Sigmoid colon (tissue), 7 donors: Measurements from ENCODE around the gene CLMN. TPM values are rescaled to one million over a fixed set of nuclear protein-coding genes. Genes with fewer than 3 reads are reported as not detected.

ENCODE experiments used
- DNase-seq: peaks from one replicate; pipeline ENCODE4 v3.0.0-alpha.2; 2019
- H3K27ac ChIP-seq, 4 donors: fragments of 200-600 bp; sonication (generic); one replicate each; pipeline ENCODE4 v1.5.1; 2016 to 2019; ENCODE audit warnings: mild to moderate bottlenecking in 1 of 4
- H3K27me3 ChIP-seq, 3 donors: fragments of 200-600 bp; sonication (generic); one replicate each; pipeline ENCODE4 v1.5.1; 2019; ENCODE audit warnings: mild to moderate bottlenecking in 1 of 3
- H3K36me3 ChIP-seq, 4 donors: fragments of 200-600 bp; sonication (generic); one replicate each; pipeline ENCODE4 v1.5.1; 2016 to 2019
- H3K4me1 ChIP-seq, 4 donors: fragments of 200-600 bp; sonication (generic); one replicate each; pipeline ENCODE4 v1.5.1; 2017 to 2019
- H3K4me3 ChIP-seq, 4 donors: fragments of 200-600 bp; sonication (generic); one replicate each; pipeline ENCODE4 v1.5.1; 2017 to 2019; ENCODE audit warnings: mild to moderate bottlenecking in 2 of 4, moderate library complexity in 1 of 4
- H3K9me3 ChIP-seq, 4 donors: fragments of 200-600 bp in 3 of 4; sonication (generic) in 3 of 4; one replicate each; pipeline versions ENCODE4 v1.5.1 to v1.6.1; 2013 to 2019
- EP300 ChIP-seq, 4 donors: sonication (generic); formaldehyde crosslinking; IDR thresholded peaks; one replicate each; pipeline ENCODE4 v1.6.1; 2017; ENCODE audit warnings: antibody characterized with exemption in 4 of 4
- POLR2A ChIP-seq, 2 donors: fragments of 450-650 bp; IDR thresholded peaks; one replicate each; pipeline ENCODE4 v1.6.1; 2016; ENCODE audit warnings: antibody characterized with exemption in 2 of 2, mild to moderate bottlenecking in 2 of 2, moderate library complexity in 2 of 2
- POLR2AphosphoS5 ChIP-seq, 4 donors: sonication (generic); formaldehyde crosslinking; IDR thresholded peaks; one replicate each; pipeline ENCODE4 v1.6.1; 2017; ENCODE audit warnings: antibody characterized with exemption in 4 of 4
- WGBS, 2 donors: extraction: QIAGEN DNeasy Blood & Tissue Kit; methylation state at CpG; one replicate each; pipeline ENCODE4 v1.1.7; 2013; 5-methylcytosine and 5-hydroxymethylcytosine counted together
- intact Hi-C: fragments of 100-400 bp; cut with DNase I; formaldehyde crosslinking; loops from one replicate; pipeline ENCODE4 v1.15.1; 2023
- polyA plus RNA-seq, 3 donors: library from polyadenylated mRNA; stranded (reverse); fragments of 200-250 nt; gene quantifications; one replicate each; pipeline ENCODE4 v1.2.3, GENCODE V29; 2013
- total RNA-seq, 4 donors: library from RNA; depleted of rRNA; stranded (reverse); fragments of >200 nt; gene quantifications; one replicate each; pipeline ENCODE4 v1.1.0, GENCODE V29; 2016
- TF ChIP-seq, protein P1 (sequence below), 4 experiments: fragments of 450-650 bp in 3 of 4; fragments of 200-600 bp in 1 of 4; IDR thresholded peaks; one replicate each; pipeline ENCODE4 v1.5.1; 2016 to 2019; ENCODE audit warnings: antibody characterized with exemption in 4 of 4, mild to moderate bottlenecking in 3 of 4, moderate library complexity in 2 of 4
- donor health status: healthy with polysubstance abuse.
- donor health status: Bipolar disorder and iron deficiency.
- donor health status: healthy.

Gene CLMN
- total and polyA plus RNA-seq, 7 donors: 3.5 to 40.2 (median 9.1) TPM

DNA sequence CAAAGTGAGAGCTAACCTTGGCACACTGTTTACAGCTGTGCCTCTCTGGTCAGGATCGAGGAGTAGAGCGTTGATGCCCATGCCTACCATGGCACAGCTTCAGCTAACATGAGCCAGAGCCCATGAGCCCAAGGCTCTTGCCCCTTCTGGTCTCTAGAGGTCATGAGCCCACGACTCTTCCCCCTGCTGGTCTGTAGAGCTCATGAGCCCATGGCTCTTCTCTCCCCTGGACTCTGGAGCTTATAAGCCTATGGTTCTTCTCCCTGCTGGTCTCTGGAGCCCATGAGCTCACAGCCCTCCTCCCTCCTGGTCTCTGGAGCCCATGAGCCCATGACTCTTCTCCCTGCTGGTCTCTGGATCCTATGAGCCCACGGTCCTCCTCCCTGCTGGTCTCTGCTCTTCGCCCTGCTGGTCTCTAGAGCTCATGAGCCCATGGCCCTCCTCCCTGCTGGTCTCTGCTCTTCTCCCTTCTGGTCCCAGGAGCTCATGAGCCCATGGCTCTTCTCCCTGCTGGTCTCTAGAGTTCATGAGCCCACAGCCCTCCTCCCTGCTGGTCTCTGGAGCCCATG, 16.6 kb upstream of the CLMN start:
- intact Hi-C loops: no loop called here
- Histone ChIP-seq H3K4me3 (no peak overlapping the region), H3K9me3 (no peaks in the 10 kb centered on the region), H3K27me3 (no peaks in the 10 kb centered on the region), H3K4me1 (peaks cover 0 to 10% (median 8%) of the 10 kb centered on the region in 4 donors), H3K27ac (no peak overlapping the region), H3K36me3 (no peaks in the 10 kb centered on the region)
- DNase-seq: no peak
- 90 to 94% methylated on average over 5 of the region's 5 CpGs for WGBS, 2 donors
- no peak for TF ChIP-seq POLR2A (IDR thresholded peaks at IDR 0.05)
- TF ChIP-seq EP300 (IDR thresholded peaks at IDR 0.05): no peak
- TF ChIP-seq POLR2AphosphoS5 (IDR thresholded peaks at IDR 0.05): no peak
- TF ChIP-seq, protein P1, sequence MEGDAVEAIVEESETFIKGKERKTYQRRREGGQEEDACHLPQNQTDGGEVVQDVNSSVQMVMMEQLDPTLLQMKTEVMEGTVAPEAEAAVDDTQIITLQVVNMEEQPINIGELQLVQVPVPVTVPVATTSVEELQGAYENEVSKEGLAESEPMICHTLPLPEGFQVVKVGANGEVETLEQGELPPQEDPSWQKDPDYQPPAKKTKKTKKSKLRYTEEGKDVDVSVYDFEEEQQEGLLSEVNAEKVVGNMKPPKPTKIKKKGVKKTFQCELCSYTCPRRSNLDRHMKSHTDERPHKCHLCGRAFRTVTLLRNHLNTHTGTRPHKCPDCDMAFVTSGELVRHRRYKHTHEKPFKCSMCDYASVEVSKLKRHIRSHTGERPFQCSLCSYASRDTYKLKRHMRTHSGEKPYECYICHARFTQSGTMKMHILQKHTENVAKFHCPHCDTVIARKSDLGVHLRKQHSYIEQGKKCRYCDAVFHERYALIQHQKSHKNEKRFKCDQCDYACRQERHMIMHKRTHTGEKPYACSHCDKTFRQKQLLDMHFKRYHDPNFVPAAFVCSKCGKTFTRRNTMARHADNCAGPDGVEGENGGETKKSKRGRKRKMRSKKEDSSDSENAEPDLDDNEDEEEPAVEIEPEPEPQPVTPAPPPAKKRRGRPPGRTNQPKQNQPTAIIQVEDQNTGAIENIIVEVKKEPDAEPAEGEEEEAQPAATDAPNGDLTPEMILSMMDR (IDR thresholded peaks at IDR 0.05): no peak

DNA sequence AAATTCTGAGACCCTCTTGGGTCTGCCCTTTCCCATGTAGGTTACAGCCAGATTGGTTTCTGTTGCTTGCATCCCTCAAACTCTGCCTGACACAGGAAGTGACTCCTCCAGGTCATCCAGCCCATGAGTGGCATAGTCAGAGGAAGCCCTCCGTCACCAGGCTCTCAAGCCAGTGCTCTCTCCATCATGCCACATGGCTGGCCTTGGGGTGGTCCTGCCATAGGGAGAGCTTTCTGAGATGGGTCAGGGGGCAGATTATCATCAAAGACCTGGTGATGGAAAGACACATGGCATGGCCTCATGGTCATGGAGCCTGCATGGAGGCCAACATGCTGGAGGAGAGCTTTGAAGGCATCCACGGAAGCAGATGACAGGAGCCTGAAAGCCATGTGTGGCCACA, 15.4 kb upstream of the CLMN start:
- intact Hi-C loops: no loop called here

DNA sequence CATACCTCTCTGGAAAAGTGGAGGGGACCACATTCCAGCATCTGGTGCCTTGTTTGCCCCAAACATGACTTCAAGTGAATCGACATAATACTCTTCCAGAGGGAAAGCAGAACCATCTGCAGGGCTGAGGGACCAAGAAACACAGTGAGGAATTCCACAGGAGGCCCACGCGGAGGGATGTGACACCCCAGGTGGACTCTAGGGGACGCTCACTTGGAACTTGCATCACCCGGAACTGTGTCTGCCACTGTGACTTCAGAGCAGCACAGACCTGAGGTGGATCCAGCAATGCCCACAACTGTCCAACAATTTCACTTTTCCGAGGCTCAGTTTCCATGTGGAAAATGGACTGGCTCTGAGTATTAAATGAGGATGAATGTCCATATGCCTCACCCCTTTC, 14.3 kb upstream of the CLMN start:
- H3K27me3 ChIP-seq: no peaks in the 10 kb centered on the region
- intact Hi-C loops: no loop called here
- H3K36me3 ChIP-seq: no peaks in the 10 kb centered on the region
- WGBS, 2 donors: 87 to 95% methylated on average over 6 of the region's 6 CpGs
- TF ChIP-seq, protein P1 (IDR thresholded peaks at IDR 0.05): no peak
- TF ChIP-seq EP300 (IDR thresholded peaks at IDR 0.05) (no peak), POLR2AphosphoS5 (IDR thresholded peaks at IDR 0.05) (no peak), POLR2A (IDR thresholded peaks at IDR 0.05) (no peak)
- no peaks in the 10 kb centered on the region for H3K4me1 ChIP-seq
- H3K9me3 ChIP-seq: no peaks in the 10 kb centered on the region
- DNase-seq: no peak
- no peak overlapping the region for H3K27ac ChIP-seq
- no peak overlapping the region for H3K4me3 ChIP-seq

More for the DNA sequence above, 15.4 kb upstream of the CLMN start:
- peaks cover 0 to 8% (median 6%) of the 10 kb centered on the region in 4 donors for H3K4me1 ChIP-seq
- TF ChIP-seq EP300 (IDR thresholded peaks at IDR 0.05): no peak
- no peak for TF ChIP-seq POLR2A (IDR thresholded peaks at IDR 0.05)
- no peak for TF ChIP-seq POLR2AphosphoS5 (IDR thresholded peaks at IDR 0.05)
- TF ChIP-seq, protein P1 (IDR thresholded peaks at IDR 0.05): no peak
- no peak for DNase-seq
- no peaks in the 10 kb centered on the region for H3K9me3 ChIP-seq
- H3K27ac ChIP-seq: no peak overlapping the region
- no peaks in the 10 kb centered on the region for H3K27me3 ChIP-seq
- WGBS, 2 donors: 93 to 96% methylated on average over 2 of the region's 2 CpGs
- no peak overlapping the region for H3K4me3 ChIP-seq
- no peaks in the 10 kb centered on the region for H3K36me3 ChIP-seq

DNA sequence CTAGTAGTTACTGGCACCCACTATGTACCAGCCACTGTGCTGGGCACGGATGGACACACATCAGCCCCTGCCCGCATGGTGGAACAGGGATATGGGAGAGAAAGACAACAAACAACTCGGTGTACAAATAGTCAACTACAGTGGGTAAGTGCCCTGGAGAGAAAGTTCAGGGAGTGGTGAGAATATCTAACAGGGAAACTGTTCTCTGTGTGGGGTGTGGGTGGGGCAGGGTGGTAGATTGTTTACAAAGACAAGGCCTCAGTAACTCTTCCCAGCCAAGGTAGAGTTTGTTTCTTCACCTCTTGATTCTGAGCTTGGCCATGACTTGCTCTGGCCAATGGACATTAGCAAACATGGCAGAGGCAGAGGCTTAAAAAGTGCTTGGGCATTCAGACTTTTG, 12.9 kb upstream of the CLMN start:
- DNase-seq: no peak
- no peaks in the 10 kb centered on the region for H3K27me3 ChIP-seq
- TF ChIP-seq, protein P1 (IDR thresholded peaks at IDR 0.05): no peak
- no peak for TF ChIP-seq EP300 (IDR thresholded peaks at IDR 0.05)
- no peak for TF ChIP-seq POLR2A (IDR thresholded peaks at IDR 0.05)
- TF ChIP-seq POLR2AphosphoS5 (IDR thresholded peaks at IDR 0.05): no peak
- no peaks in the 10 kb centered on the region for H3K36me3 ChIP-seq
- WGBS, 2 donors: 11 to 77% methylated on average over 3 of the region's 3 CpGs
- H3K4me3 ChIP-seq: no peak overlapping the region
- no peaks in the 10 kb centered on the region for H3K9me3 ChIP-seq
- intact Hi-C loops: no loop called here
- no peaks in the 10 kb centered on the region for H3K4me1 ChIP-seq
- no peak overlapping the region for H3K27ac ChIP-seq
